Measurements from ENCODE around the gene SAP25. TPM values are rescaled to one million over a fixed set of nuclear protein-coding genes. Genes with fewer than 3 reads are reported as not detected.
A peak's percentile ranks its signal among the peaks of the same experiment; 100 is the strongest.

Gene SAP25
- total and polyA plus RNA-seq, 2 of the 4 experiments (the other 2 are of a cell fraction), result 1.8 TPM; not detected in 1

GRCh38 chr7:100545360-100546128 lies 28.2 kb downstream of the SAP25 start:
- intact Hi-C loops (cut with micrococcal nuclease), result loop anchor here (5.0 kb wide), 2 partner anchors 53 to 68 kb away; partner anchors contain the start of gene TSC22D4
- no peaks in the 10 kb centered on the region for H3K36me3 ChIP-seq (ENCODE audit: control insufficient read depth, insufficient read depth, low read length)
- peak overlapping the region; percentile 19; the same call in 1 of the 2 replicates for H3K56ac ChIP-seq (ENCODE audit: extremely low read depth, insufficient read depth, low read length)
- no peaks in the 10 kb centered on the region for H3K27me3 ChIP-seq (ENCODE audit: control insufficient read depth, insufficient read depth, low read length)
- TF ChIP-seq CTCF (conservative IDR thresholded peaks at IDR 0.05; ENCODE audit: low read depth, low read length) (peak; percentile 18; the same call in 1 of the 2 replicates), MAFK (IDR thresholded peaks at IDR 0.05; ENCODE audit: low read depth, low read length) (no peak), USF2 (IDR thresholded peaks at IDR 0.05; ENCODE audit: low read depth, low read length) (peak; percentile 31; the same call in 1 of the 2 replicates), FOS (IDR thresholded peaks at IDR 0.05; ENCODE audit: low read depth, low read length) (peak; percentile 89), CEBPB (IDR thresholded peaks at IDR 0.05; ENCODE audit: low read depth, low read length) (no peak), RCOR1 (IDR thresholded peaks at IDR 0.05; ENCODE audit: insufficient replicate concordance, low read length) (no peak), MAZ (IDR thresholded peaks at IDR 0.05; ENCODE audit: borderline replicate concordance, low read depth, low read length) (peak; percentile 61; the same call in 1 of the 2 replicates), BHLHE40 (IDR thresholded peaks at IDR 0.05; ENCODE audit: low read depth, low read length) (peak; percentile 43; the same call in 1 of the 2 replicates)
- CTCF ChIA-PET, result interaction anchor here (0.9 kb wide), 1 partner anchor 30 kb away, joined by 3 read pairs; no protein-coding TSS in a partner anchor
- H3K4me1 ChIP-seq (ENCODE audit: control insufficient read depth, insufficient read depth, low read length), result peaks cover 28% of the 10 kb centered on the region
- H2AK9ac ChIP-seq (replicated peaks; ENCODE audit: low read depth, low read length, poor library complexity), result peak overlapping the region; percentile 50
- H4K5ac ChIP-seq (ENCODE audit: low read depth, low read length), result peak overlapping the region; percentile 5
- H4K20me1 ChIP-seq (ENCODE audit: insufficient read depth, low read length), result no peaks in the 10 kb centered on the region
- H2BK120ac ChIP-seq (ENCODE audit: low read depth, low read length), result peak overlapping the region; percentile 58
- peak overlapping the region; percentile 49 for H3K27ac ChIP-seq (ENCODE audit: insufficient read depth, low read length)
- peaks cover 18 to 47% of the 10 kb centered on the region in 2 experiments for H3K79me1 ChIP-seq (ENCODE audit: low read depth in 1 of 2, low read length in 2 of 2)
- dilution Hi-C loops (cut with HindIII; ENCODE audit: low sequenced_read_pairs, unreplicated experiment), result no loop called here
- H3K23ac ChIP-seq (ENCODE audit: low read depth, low read length), result peak overlapping the region; percentile 82; the same call in 1 of the 2 replicates
- peak overlapping the region; percentile 72; the same call in 2 of the 3 replicates for H2BK15ac ChIP-seq (ENCODE audit: low read depth, low read length)
- H2BK5ac ChIP-seq (ENCODE audit: low read depth, low read length, poor library complexity, severe bottlenecking), result peak overlapping the region; percentile 76
- no peak overlapping the region; the same call in 1 of the 2 replicates for H3K9ac ChIP-seq (ENCODE audit: low read depth, low read length)
- peak overlapping the region; percentile 87 for H2AFZ ChIP-seq (replicated peaks; ENCODE audit: low read length, poor library complexity)
- H3K9me3 ChIP-seq (ENCODE audit: control insufficient read depth, insufficient read depth, low read length), result no peaks in the 10 kb centered on the region
- H4K8ac ChIP-seq (ENCODE audit: low read depth in 2 of 2, low read length in 2 of 2), result peak overlapping the region; percentile 83 to 94
- no peak overlapping the region for H3K4me3 ChIP-seq (ENCODE audit: insufficient read depth, low read depth, low read length)
- peak overlapping the region; percentile 71 for H3K4ac ChIP-seq (ENCODE audit: low read depth, low read length)
- peak overlapping the region; percentile 71 for H3K14ac ChIP-seq (replicated peaks; ENCODE audit: low read depth, low read length)
- H3K4me2 ChIP-seq (ENCODE audit: low read depth, low read length), result peak overlapping the region; percentile 26
- peak; percentile 86 for DNase-seq
- peak overlapping the region; percentile 94 for H3K18ac ChIP-seq (ENCODE audit: low read depth, low read length)
- peak overlapping the region; percentile 61 for H4K91ac ChIP-seq (ENCODE audit: insufficient read depth, low read depth, low read length)
- POLR2A ChIA-PET (ENCODE audit: unreplicated experiment), result no interaction called here
- BruUV-seq (replicated peaks), result no TSS peak
- in situ Hi-C loops (cut with MboI; ENCODE audit: low sequenced_read_pairs), result no loop called here
- H2AK5ac ChIP-seq (ENCODE audit: low read depth, low read length), result peak overlapping the region; percentile 46; the same call in 1 of the 2 replicates
- peak overlapping the region; percentile 82 for H2BK20ac ChIP-seq (ENCODE audit: low read depth, low read length)
- H3K9me1 ChIP-seq (ENCODE audit: insufficient read depth, low read length), result peaks cover 27% of the 10 kb centered on the region
- ATAC-seq (ENCODE audit: low read depth), result peak; percentile 93
- WGBS, 2 experiments (ENCODE audit: extremely low coverage in 2 of 2, insufficient read length in 1 of 2), result no CpG with 5 or more reads among the region's 3 CpGs
